ENCODE measurements around the gene TBL1Y. TPM values are rescaled to one million over a fixed set of nuclear protein-coding genes. Genes with fewer than 3 reads are reported as not detected.
"Not testable (repeated sequence)": the region's sequence is repeated elsewhere in the genome, so short reads cannot be mapped to it uniquely, and the experiment has no call there.

The TBL1Y gene
- not detected in 2 replicates for total RNA-seq (2014; rRNA removed; shearing (Covaris generic); ENCODE audit: low replicate concordance)

DNA sequence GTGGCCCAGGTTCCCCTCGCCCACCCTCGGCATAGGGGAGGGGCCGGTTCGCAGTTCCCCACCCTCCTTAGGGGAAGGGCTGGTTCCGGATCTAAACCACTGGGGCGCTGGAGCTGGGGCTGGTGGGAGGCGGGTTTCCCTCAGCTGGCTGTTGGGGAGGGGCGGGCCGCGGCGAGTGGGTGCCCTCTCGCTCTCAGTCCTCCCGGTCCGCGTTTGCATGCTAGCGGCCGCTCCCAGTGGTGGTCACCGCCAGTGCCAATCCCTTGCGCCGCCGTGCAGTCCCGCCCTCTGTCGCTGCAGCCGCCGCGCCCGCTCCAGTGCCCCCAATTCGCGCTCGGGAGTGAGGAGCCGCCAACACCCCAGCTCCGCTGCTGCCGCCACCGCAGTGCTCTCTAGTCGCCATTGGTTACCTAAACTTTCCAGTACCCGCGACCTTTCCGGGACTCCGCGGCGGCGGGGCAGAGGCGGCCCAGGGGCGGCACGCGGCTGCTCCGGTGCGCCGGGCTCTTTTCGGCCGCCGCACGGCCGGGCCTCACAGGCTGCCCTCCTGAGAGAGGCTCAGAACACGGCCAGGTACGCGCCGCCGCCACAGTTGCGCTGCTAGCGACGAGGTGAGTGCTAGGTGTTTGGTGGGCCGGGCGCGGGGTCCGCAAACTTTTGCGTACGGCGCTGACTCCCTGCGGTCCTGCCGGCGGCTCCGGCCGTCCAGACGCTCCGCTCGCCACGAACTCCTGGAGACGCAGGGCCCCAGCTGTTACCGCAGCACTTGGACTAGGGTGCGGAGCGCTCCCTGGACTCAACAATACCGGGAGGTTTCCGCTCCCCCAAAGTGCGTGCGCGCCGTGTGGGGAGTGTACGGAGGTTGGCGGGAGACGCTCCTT is at the start of gene TBL1Y:
Gene TBL1Y, plus strand, starts transcription at position 326 of the 881 bp plus-strand sequence. CDS start 114,388 bp downstream, outside the sequence.
- in situ Hi-C loops (cut with HindIII; ENCODE audit: low pct_unique_long_range_greater_than_20kb, low sequenced_read_pairs) = no loop called here
- no peak for DNase-seq (ENCODE audit: low read depth)

GRCh38 chrY:6894496-6894895 is 16.0 kb upstream of the TBL1Y start:
- in situ Hi-C loops (cut with HindIII; ENCODE audit: low pct_unique_long_range_greater_than_20kb, low sequenced_read_pairs) = no loop called here
- DNase-seq (ENCODE audit: low read depth) = no peak

- DNase-seq (ENCODE audit: low read depth) = no peak
- in situ Hi-C loops (cut with HindIII; ENCODE audit: low pct_unique_long_range_greater_than_20kb, low sequenced_read_pairs) = no loop called here
Observed at GRCh38 chrY:6895236-6895635, 15.3 kb upstream of the TBL1Y start.

DNA sequence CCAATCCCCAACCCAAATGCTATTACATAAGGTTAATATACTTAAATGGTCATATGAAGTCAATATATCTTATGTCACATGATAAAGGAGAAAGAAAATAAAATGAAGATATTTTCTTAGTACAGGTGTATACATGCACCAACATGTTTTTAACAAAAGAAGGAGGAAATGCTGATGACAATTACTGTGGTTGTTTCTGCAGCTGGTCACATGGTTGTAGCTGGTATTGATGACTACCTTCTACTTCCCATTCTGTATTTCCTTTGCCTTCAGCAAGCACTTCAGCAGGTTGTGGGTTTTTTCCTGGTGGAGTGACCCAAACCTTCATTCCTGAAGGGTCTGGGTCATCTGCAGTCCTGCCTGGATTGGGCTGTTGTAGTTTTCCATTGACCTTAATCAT is 8.4 kb upstream of the TBL1Y start:
- DNase-seq (ENCODE audit: low read depth); in situ Hi-C loops (cut with HindIII; ENCODE audit: low pct_unique_long_range_greater_than_20kb, low sequenced_read_pairs): not testable (repeated sequence)

- no peak for DNase-seq (ENCODE audit: low read depth)
- in situ Hi-C loops (cut with HindIII; ENCODE audit: low pct_unique_long_range_greater_than_20kb, low sequenced_read_pairs) = no loop called here
Observed at GRCh38 chrY:6907591-6907990, 2.9 kb upstream of the TBL1Y start.

DNA sequence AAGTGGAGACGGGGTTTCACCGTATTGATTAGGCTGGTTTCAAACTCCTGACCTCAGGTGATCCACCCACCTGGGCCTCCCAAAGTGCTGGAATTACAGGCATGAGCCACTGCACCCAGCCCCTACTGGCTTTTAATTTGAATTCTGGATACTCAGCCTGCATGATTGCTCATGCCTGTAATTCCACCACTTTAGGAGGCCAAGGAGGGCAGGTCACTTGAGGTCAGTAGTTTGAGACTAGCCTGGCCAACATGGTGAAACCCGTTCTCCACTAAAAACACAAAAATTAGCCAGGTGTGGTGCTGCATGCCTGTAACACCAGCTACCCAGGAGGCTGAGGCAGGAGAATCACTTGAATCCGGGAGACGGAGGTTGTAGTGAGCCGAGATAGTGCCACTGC is 2.5 kb upstream of the TBL1Y start:
- in situ Hi-C loops (cut with HindIII; ENCODE audit: low pct_unique_long_range_greater_than_20kb, low sequenced_read_pairs) = not testable (repeated sequence)

GRCh38 chrY:6909118-6909521 is 1.4 kb upstream of the TBL1Y start:
- DNase-seq (ENCODE audit: low read depth) = no peak

More for the DNA sequence above, 2.5 kb upstream of the TBL1Y start:
- not testable (repeated sequence) for DNase-seq (ENCODE audit: low read depth)

DNA sequence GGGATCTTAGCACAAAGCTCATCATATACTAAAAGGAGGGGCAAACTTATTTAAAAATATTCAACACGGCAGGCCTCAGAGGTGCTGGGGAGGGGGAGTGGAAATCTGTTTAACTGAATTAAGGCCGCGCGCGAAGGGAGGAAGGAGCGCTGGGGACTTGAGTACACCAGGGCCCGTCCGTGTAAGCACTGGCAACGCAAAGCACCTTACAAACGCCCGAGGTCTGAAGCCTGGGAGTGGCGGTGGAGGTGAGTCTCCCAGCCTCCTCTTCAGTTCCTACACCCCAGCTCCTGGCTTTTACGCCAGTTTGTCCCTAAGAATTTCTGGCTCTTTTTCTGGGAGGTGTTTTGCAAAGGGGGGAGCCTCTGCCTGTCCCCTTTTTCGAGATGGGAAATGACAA is 641 bp upstream of the TBL1Y start:
- in situ Hi-C loops (cut with HindIII; ENCODE audit: low pct_unique_long_range_greater_than_20kb, low sequenced_read_pairs) = no loop called here

More at GRCh38 chrY:6909118-6909521, 1.4 kb upstream of the TBL1Y start:
- in situ Hi-C loops (cut with HindIII; ENCODE audit: low pct_unique_long_range_greater_than_20kb, low sequenced_read_pairs) = no loop called here

GRCh38 chrY:6911253-6911881 is 870 bp downstream of the TBL1Y start, which contains the start of gene AMELY:
TSS of gene AMELY (minus strand) at chrY:6911752. CDS start at chrY:6872608, 39,144 bp downstream.
- no peak for DNase-seq (ENCODE audit: low read depth)
- in situ Hi-C loops (cut with HindIII; ENCODE audit: low pct_unique_long_range_greater_than_20kb, low sequenced_read_pairs) = no loop called here

More for the DNA sequence above, 641 bp upstream of the TBL1Y start:
- no peak for DNase-seq (ENCODE audit: low read depth)

- DNase-seq (ENCODE audit: low read depth) = no peak
- in situ Hi-C loops (cut with HindIII; ENCODE audit: low pct_unique_long_range_greater_than_20kb, low sequenced_read_pairs) = no loop called here
Observed at GRCh38 chrY:6913362-6913761, 2.9 kb downstream of the TBL1Y start.

DNA sequence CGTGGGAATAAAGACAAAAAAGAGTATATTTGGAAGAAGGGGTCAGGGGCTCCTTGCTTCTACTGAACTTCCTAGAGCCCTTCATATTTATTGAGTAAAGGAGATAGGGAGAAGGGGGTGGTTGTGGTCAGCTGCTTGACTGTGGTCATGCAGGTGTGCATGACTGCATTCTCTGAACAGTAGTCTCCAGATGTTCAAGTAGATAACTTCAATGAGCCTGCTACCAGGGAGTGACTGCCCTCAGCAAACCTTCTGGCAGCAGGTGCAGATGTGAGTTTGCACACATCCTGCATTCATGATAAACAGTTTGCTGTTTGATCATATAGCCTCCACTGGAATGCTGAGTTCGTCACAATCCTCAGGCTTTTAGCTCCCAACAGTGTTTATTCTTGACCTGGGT is 10.6 kb downstream of the TBL1Y start:
- in situ Hi-C loops (cut with HindIII; ENCODE audit: low pct_unique_long_range_greater_than_20kb, low sequenced_read_pairs) = no loop called here
- DNase-seq (ENCODE audit: low read depth) = no peak

DNA sequence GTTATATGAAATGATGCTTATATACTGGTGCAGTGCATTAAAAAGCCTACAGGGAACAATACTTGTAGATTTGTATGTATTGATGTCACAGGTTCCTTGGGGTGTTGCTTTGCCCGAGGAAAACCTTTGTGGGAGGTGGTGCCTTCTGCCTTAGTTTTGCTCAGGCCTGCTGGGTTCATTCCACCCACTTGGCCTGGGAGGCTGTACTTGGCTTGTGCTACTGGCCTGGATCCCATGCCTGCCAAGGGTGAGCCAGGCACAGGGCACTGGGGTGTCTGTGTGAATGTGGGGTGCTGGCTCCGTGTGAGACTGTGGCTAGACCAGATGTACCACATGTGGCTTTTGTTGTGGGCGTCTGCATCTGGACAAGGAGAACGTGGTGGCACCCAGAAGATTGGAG is 17.8 kb downstream of the TBL1Y start:
- in situ Hi-C loops (cut with HindIII; ENCODE audit: low pct_unique_long_range_greater_than_20kb, low sequenced_read_pairs) = no loop called here
- no peak for DNase-seq (ENCODE audit: low read depth)

DNA sequence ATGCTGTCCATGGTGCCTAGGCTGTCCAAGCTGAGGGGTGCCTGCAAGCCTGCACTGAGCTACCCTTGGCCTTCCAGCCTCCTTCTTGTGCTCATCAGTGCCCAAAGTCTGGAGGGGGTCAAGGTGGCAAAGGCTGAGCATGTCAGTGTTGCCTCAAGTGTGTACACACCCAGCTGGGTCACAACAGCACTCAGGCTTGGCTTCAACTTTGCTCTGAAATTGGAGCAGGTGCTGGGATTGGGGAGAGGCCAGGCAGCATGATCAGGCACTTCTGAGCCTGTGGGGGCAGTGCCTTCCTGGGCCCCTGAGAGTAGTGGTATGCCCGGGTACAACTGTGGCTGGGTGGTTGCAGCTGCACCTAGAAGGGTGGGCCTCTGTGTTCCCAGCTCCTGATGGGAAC is 18.7 kb downstream of the TBL1Y start:
- DNase-seq (ENCODE audit: low read depth) = no peak
- in situ Hi-C loops (cut with HindIII; ENCODE audit: low pct_unique_long_range_greater_than_20kb, low sequenced_read_pairs) = no loop called here

DNA sequence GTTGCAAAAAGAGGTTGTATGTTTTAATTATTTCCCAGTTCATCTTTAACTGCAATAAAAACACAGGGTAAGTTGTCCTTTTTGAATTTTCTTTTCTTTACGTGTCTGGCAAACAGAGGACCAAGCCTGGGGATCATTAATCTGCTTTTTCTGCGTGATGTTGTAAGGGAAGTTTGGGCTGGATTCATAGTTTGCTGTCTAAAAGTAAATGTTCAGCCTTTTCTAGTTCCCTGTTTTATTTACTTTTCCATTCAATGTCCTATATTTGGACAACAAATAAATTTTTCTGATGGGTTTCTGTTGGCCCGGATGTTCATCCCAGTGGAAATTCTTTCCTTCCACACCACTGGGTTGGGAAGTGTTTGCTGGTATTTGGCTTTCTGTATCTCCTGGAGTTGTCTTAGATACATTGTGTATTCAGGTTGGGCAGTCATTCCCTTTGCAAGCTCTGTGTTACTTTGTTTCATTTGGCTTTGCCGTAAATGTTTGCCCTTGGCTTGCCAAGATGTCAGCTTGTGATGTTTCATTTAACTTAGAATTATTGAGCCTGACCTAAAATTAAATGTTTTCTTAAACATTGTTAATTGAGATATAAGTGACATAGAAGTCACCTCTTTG is 21.4 kb downstream of the TBL1Y start:
- no peak for DNase-seq (ENCODE audit: low read depth)
- in situ Hi-C loops (cut with HindIII; ENCODE audit: low pct_unique_long_range_greater_than_20kb, low sequenced_read_pairs) = no loop called here

DNA sequence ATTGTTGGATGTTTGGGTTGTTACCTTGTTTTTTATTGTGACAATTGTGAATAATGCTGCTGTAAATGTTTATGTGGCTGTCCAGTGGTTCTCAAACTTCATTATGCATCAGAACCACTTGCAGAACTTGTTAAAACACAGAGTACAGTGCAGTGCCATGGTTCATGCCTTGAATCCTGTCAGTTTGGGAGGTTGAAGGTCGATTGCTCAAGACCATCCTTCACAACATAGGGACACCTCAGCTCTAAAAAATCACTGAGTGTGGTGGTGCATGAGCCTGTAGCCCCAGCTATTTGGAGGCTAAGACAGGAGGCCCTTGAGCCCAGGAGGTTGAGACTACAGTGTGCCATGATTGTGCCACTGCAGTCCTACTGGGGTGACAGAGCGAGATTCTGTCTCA is 25.0 kb downstream of the TBL1Y start:
- DNase-seq (ENCODE audit: low read depth) = no peak
- in situ Hi-C loops (cut with HindIII; ENCODE audit: low pct_unique_long_range_greater_than_20kb, low sequenced_read_pairs) = no loop called here

- in situ Hi-C loops (cut with HindIII; ENCODE audit: low pct_unique_long_range_greater_than_20kb, low sequenced_read_pairs) = no loop called here
- no peak for DNase-seq (ENCODE audit: low read depth)
Observed at GRCh38 chrY:6947695-6948094, 37.2 kb downstream of the TBL1Y start.

- in situ Hi-C loops (cut with HindIII; ENCODE audit: low pct_unique_long_range_greater_than_20kb, low sequenced_read_pairs) = no loop called here
- DNase-seq (ENCODE audit: low read depth) = no peak
Observed at GRCh38 chrY:6948378-6948777, 37.9 kb downstream of the TBL1Y start.

DNA sequence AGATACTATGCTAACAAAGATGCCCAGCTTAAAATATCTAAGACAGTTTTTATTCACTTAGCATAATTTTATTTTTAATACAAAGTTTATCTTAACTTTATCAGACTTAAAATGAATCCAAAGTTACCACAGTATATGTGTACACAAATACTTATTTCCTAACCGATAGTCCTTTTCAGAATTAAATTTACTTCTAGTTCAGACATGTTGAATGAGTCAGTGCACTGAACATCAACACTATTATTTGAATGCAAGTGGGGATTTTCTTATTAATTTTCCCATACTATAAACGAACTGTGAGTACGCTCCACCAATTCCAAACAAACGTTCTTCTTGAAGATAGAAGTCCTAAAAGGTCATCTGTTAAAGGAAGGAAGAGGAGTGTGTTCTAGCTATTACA is 39.5 kb downstream of the TBL1Y start:
- in situ Hi-C loops (cut with HindIII; ENCODE audit: low pct_unique_long_range_greater_than_20kb, low sequenced_read_pairs) = no loop called here
- DNase-seq (ENCODE audit: low read depth) = no peak

DNA sequence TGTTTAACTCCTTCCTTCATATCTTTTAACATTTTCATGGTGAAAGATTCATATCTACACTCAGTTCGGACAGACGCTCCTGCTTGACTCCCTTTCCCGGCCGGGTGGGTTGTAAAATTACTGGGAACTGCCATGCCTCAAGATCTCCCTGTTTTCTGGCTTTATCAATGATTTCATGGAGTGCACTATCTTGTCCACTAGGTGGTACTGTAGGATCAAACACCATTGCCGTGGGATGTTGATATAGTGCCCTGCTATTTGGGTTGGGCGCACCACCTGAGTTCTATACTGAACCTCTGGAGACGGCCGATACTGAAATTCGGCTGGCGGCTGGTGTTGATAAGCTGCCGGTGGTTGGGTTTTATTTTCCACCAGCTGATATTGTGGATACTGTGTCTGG is 54.2 kb downstream of the TBL1Y start:
- in situ Hi-C loops (cut with HindIII; ENCODE audit: low pct_unique_long_range_greater_than_20kb, low sequenced_read_pairs) = no loop called here
- DNase-seq (ENCODE audit: low read depth) = peak; percentile 4

Measured in Caki2 (cell line).